ENCODE measurements around the gene PTPN20. TPM values are rescaled to one million over a fixed set of nuclear protein-coding genes. Genes with fewer than 3 reads are reported as not detected.

The PTPN20 gene
- total RNA-seq, 6 donors from 2014 or later = 1.8 to 19.0 (median 3.4) TPM

- no peaks in the 10 kb centered on the region for H3K9me3 ChIP-seq
- no peaks in the 10 kb centered on the region for H3K27me3 ChIP-seq
- 51 to 76% methylated on average over 5 to 6 of the region's 6 CpGs for WGBS, 2 donors
- peaks cover 0 to 9% (median 6%) of the 10 kb centered on the region in 4 donors for H3K4me1 ChIP-seq
- no peak overlapping the region for H3K4me3 ChIP-seq
- H3K36me3 ChIP-seq = no peaks in the 10 kb centered on the region
- DNase-seq (no peak), ATAC-seq (ENCODE audit: low FRiP score in 2 of 2) (no peak)
- TF ChIP-seq EP300 (IDR thresholded peaks at IDR 0.05) (no peak), POLR2AphosphoS5 (IDR thresholded peaks at IDR 0.05) (no peak), POLR2A (IDR thresholded peaks at IDR 0.05) (no peak), CTCF (IDR thresholded peaks at IDR 0.05) (no peak)
- H3K27ac ChIP-seq = no peak overlapping the region
These were observed 138.0 kb downstream of the PTPN20 start for GRCh38 chr10:47049056-47049851.

GRCh38 chr10:47049906-47050305 lies 138.7 kb downstream of the PTPN20 start:
- H3K36me3 ChIP-seq = no peaks in the 10 kb centered on the region
- ATAC-seq (ENCODE audit: low FRiP score in 2 of 2) (no peak), DNase-seq (no peak)
- WGBS, 2 donors = 79 to 87% methylated on average over 5 to 6 of the region's 6 CpGs
- H3K9me3 ChIP-seq = no peaks in the 10 kb centered on the region
- TF ChIP-seq POLR2AphosphoS5 (IDR thresholded peaks at IDR 0.05) (no peak), POLR2A (IDR thresholded peaks at IDR 0.05) (no peak), CTCF (IDR thresholded peaks at IDR 0.05) (no peak), EP300 (IDR thresholded peaks at IDR 0.05) (no peak)
- H3K27ac ChIP-seq = no peak overlapping the region
- no peak overlapping the region for H3K4me3 ChIP-seq
- peaks cover 0 to 9% (median 6%) of the 10 kb centered on the region in 4 donors for H3K4me1 ChIP-seq
- H3K27me3 ChIP-seq = no peaks in the 10 kb centered on the region

GRCh38 chr10:47050618-47051455 lies 139.6 kb downstream of the PTPN20 start:
- ATAC-seq (ENCODE audit: low FRiP score in 2 of 2) (no peak), DNase-seq (no peak)
- H3K9me3 ChIP-seq = no peaks in the 10 kb centered on the region
- peaks cover 0 to 9% (median 6%) of the 10 kb centered on the region in 4 donors for H3K4me1 ChIP-seq
- no peak for TF ChIP-seq CTCF (IDR thresholded peaks at IDR 0.05)
- WGBS, 2 donors = 90 to 92% methylated on average over 15 to 16 of the region's 16 CpGs
- H3K27me3 ChIP-seq = no peaks in the 10 kb centered on the region
- H3K27ac ChIP-seq = no peak overlapping the region
- no peak overlapping the region for H3K4me3 ChIP-seq
- no peaks in the 10 kb centered on the region for H3K36me3 ChIP-seq

GRCh38 chr10:47051741-47052238 lies 140.6 kb downstream of the PTPN20 start:
- no peak overlapping the region for H3K4me3 ChIP-seq
- TF ChIP-seq EP300 (IDR thresholded peaks at IDR 0.05) (no peak), POLR2A (IDR thresholded peaks at IDR 0.05) (no peak), POLR2AphosphoS5 (IDR thresholded peaks at IDR 0.05) (no peak), CTCF (IDR thresholded peaks at IDR 0.05) (no peak)
- no peaks in the 10 kb centered on the region for H3K9me3 ChIP-seq
- DNase-seq = no peak
- H3K4me1 ChIP-seq = peaks cover 0 to 9% (median 6%) of the 10 kb centered on the region in 4 donors
- 90 to 95% methylated on average over 4 to 5 of the region's 5 CpGs for WGBS, 2 donors
- ATAC-seq (ENCODE audit: low FRiP score in 2 of 2) = no peak
- no peaks in the 10 kb centered on the region for H3K36me3 ChIP-seq
- no peaks in the 10 kb centered on the region for H3K27me3 ChIP-seq
- no peak overlapping the region for H3K27ac ChIP-seq
